GM21367 (cell line): Measurements from ENCODE around the gene SCG2.

Experiments
- ATAC-seq: cut with Tn5 transposase; IDR thresholded peaks from one replicate; pipeline ENCODE4 v1.9.1; 2021; ENCODE audit not compliant: unreplicated experiment

Gene SCG2

DNA sequence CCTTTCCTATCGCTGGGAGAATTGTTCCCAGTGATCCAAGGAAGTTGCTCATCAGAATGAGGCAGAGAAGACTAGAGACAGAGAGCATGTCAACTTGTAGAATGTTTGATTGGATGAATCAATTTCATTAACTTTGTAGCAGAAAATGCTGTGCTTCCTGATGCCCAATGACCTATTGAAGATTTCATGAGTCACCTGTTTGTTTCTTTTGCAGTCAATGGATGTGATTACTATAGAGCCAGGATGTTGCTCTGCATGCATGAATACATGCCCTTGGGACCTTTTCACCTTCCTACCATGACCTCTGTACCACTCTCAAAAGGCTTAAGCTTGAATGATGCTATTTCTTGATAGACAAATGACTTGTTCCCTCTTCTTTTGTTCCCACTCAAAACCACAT is 23.3 kb downstream of the SCG2 start:
- ATAC-seq, result no peak

DNA sequence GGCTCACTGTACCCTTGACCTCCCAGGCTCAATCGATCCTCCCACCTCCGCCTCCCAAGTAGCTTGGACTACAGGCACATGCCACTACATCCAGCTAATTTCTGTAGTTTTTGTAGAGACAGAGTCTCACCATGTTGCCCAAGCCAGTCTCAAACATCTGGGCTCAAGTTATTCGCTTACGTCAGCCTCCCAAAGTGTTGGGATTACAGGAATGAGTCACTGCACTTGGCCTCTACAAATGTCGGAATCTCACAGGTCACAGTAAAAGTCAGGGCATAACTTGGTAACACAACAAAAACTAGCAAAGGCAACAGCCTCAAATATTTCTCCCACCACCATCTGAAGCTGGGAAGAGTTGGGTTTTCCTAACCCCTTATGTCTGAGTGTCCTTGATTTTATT is 25.3 kb downstream of the SCG2 start:
- ATAC-seq, result no peak

- ATAC-seq, result no peak
Observed at GRCh38 chr2:223570784-223571183, 31.4 kb downstream of the SCG2 start.

DNA sequence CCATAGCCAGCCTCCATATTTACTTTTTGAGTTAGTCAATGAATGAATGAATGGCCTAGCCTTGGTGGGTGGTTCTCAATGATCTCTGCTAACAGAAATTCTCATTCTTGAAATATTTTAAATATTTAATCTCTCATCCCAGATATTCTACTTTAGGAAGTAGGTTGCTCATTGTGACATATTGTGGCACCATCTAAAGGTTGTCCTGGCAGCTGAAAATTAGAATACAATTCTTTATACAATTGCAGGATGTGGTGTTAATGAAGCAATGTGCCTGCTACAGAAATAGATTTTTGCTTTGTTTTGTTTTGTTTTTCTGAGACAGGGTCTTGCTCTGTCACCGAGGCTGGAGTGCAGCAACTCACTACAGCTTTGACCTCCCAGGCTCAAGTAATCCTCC is 35.8 kb downstream of the SCG2 start:
- ATAC-seq, result no peak

- no peak for ATAC-seq
Observed at GRCh38 chr2:223563462-223563861, 38.7 kb downstream of the SCG2 start.

DNA sequence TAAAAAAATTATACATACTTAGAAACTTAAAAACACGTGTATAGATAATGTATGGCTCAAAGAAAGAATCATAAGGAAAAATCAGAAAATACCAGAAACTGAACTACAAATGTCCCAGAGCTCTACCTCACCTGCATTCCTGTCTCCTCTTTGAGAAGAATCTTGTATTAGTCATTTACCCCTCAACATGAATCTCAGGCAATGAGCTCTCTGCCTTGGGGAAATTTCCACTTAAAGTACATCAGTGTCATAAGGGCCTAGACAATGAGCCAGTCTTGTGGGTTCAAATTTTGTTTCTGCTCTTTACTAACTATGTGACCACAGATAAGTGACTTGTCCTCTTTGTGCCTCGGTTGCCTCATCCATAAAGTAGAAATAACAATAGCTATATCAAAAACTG is 40.1 kb downstream of the SCG2 start:
- ATAC-seq, result no peak

DNA sequence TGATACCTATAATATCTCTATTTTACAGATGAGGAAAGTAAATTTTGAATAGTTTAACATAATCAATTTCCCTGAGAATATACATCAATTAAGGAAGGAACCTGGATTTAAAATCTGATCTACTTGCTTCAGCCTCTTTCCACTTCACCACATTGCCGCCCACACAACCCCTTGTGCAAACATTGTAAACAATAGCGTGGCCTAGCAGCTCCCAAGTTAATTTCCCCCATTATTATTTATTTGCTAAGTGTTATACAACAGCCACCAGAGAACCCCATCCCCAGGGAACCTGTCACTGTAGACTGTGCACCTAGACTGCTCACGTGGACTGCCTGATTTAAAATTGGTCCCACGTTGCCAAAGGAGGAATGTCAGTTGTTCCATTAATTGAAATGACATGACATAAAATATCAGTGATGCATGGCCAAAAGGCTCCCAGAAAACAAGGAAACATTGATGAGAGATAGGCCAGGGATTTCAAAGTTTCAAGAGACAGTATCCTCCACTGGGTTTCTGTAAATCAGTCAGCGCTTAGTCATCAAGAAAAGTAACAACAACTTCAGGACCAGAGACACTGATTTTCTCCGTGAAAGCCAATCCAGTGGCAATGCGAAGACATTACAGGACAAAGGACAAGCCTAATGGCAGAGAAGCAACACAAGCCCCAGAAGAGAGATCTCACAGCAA is 41.3 kb downstream of the SCG2 start:
- no peak for ATAC-seq

GRCh38 chr2:223558970-223559369 is 43.2 kb downstream of the SCG2 start:
- no peak for ATAC-seq

DNA sequence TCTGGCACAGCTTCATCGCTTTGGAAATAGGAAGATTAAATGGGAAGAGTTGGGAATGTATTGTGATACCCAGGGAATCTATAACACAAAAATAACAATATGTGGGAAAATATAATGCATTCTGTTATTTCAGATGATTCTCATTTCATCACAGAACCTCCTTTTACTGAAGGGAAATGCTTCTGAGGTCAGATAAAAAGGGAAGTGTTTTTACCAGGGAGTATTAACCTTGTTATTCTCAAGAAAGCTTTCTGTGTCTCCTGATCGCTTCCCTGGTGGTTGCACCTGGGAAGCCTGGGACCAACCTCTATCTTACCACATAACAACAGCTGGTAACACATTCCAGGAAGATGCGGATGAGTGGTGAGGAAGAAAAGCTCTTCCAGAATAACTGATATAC is 47.2 kb downstream of the SCG2 start:
- no peak for ATAC-seq

DNA sequence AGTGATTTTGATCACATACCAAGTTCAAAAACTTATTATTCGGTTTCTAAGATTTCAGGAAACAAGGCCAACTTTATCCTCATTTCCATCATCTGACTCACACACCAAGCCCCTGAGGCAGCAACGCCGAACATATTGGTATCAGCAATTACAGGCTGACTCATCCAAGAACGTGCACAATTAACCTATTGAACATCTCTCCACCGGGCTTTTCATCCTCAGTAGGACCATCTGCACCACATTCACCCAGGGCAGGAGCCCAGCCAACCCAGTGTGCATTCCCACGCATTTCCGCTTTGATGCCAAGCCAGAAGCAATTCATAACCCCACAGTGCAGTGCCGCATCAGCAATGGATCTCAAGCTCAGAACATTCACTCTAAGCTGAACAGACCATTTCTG is 52.9 kb downstream of the SCG2 start:
- no peak for ATAC-seq

DNA sequence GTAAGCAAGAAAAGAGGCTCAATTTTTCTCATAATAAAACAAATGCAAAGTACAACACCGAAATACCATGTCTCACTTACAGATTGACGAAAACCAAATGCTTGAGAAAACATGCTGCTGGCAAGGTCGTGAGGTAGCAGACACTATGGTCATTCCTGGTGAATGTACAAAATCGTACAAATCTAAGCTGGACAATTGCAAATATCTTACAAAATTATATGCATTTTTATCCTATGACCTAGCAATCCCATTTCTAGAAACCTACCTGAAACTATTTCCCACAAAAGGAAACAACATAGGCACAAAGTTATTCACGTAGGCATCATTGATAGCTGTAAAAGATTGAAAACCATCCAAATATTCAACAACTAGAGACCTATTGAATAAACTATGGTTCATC is 54.0 kb downstream of the SCG2 start:
- no peak for ATAC-seq
